Spleen (tissue), 11 donors: ENCODE measurements around the gene ANKRD12. TPM values are rescaled to one million over a fixed set of nuclear protein-coding genes. Genes with fewer than 3 reads are reported as not detected.

Experiments
- DNase-seq: peaks from one replicate; pipeline ENCODE4 v3.0.0-alpha.2; 2020
- H3K27ac ChIP-seq, 8 donors: fragments of 200-600 bp; sonication (generic) in 7 of 8; 1 replicate in 4 of 8; 2 replicates in 4 of 8; pipeline versions ENCODE4 v1.5.0 to v1.8.0; 2016 to 2021; ENCODE audit warnings: inconsistent platforms in 4 of 8, mild to moderate bottlenecking in 4 of 8, moderate library complexity in 1 of 8
- H3K27me3 ChIP-seq, 7 donors: fragments of 200-600 bp; sonication (generic) in 6 of 7; replicated peaks in 1 of 7; 1 replicate in 4 of 7; 2 replicates in 3 of 7; pipeline versions ENCODE4 v1.5.0 to v1.8.0; 2016 to 2021; ENCODE audit warnings: inconsistent platforms in 3 of 7, mild to moderate bottlenecking in 1 of 7
- H3K36me3 ChIP-seq, 6 donors: fragments of 200-600 bp; sonication (generic) in 5 of 6; 1 replicate in 4 of 6; 2 replicates in 2 of 6; pipeline versions ENCODE4 v1.5.0 to v1.8.0; 2016 to 2021; ENCODE audit warnings: inconsistent platforms in 2 of 6
- H3K4me1 ChIP-seq, 6 donors: fragments of 200-600 bp; sonication (generic) in 5 of 6; 1 replicate in 3 of 6; 2 replicates in 3 of 6; pipeline versions ENCODE4 v1.5.0 to v1.8.0; 2016 to 2021; ENCODE audit warnings: inconsistent platforms in 3 of 6
- H3K4me3 ChIP-seq, 8 donors: fragments of 200-600 bp; sonication (generic) in 7 of 8; 1 replicate in 4 of 8; 2 replicates in 4 of 8; pipeline versions ENCODE4 v1.5.0 to v1.8.0; 2016 to 2021; ENCODE audit warnings: inconsistent platforms in 4 of 8, mild to moderate bottlenecking in 4 of 8, moderate library complexity in 2 of 8
- H3K9me3 ChIP-seq, 8 donors: fragments of 200-600 bp; sonication (generic) in 7 of 8; 1 replicate in 4 of 8; 2 replicates in 4 of 8; pipeline versions ENCODE4 v1.5.0 to v1.8.0; 2016 to 2021; ENCODE audit warnings: inconsistent platforms in 4 of 8
- POLR2A ChIP-seq, 3 donors: fragments of 450-650 bp; IDR thresholded peaks; one replicate each; pipeline ENCODE4 v1.5.1; 2017; ENCODE audit warnings: antibody characterized with exemption in 3 of 3, mild to moderate bottlenecking in 1 of 3
- POLR2AphosphoS5 ChIP-seq, 3 donors: sonication (generic); formaldehyde crosslinking; IDR thresholded peaks; one replicate each; pipeline ENCODE4 v1.5.1; 2017; ENCODE audit warnings: antibody characterized with exemption in 3 of 3
- WGBS, 5 donors: extraction: QIAGEN DNeasy Blood & Tissue Kit in 3 of 5; methylation state at CpG; one replicate each; pipeline versions ENCODE4 v1.1.5 to v1.1.7; 2013 to 2018; 5-methylcytosine and 5-hydroxymethylcytosine counted together
- intact Hi-C: fragments of 100-400 bp; cut with DNase I; formaldehyde crosslinking; loops from one replicate; pipeline ENCODE4 v1.15.0; 2023; ENCODE audit warnings: low total_unique reads
- polyA plus RNA-seq, 3 donors: library from polyadenylated mRNA; stranded (reverse); fragments of 200-250 nt; gene quantifications; one replicate each; pipeline ENCODE4 v1.2.1, GENCODE V29; 2013
- total RNA-seq, 7 donors: library from RNA; depleted of rRNA in 3 of 7; stranded (reverse); fragments of >200 nt in 3 of 7; fragmentation: NEBNext Ultra II Directional in 4 of 7; extraction: Animal tissue kit (Norgen Biotek cat#: 25700) in 4 of 7; gene quantifications; one replicate each; pipeline versions ENCODE4 v1.1.0 to v1.2.1, GENCODE V29; 2016 to 2021
- TF ChIP-seq, protein P1 (sequence below), 11 experiments: fragments of 200-600 bp in 7 of 11; fragments of 450-650 bp in 4 of 11; sonication (generic) in 4 of 11; IDR thresholded peaks in 8 of 11; conservative IDR thresholded peaks in 3 of 11; 1 replicate in 7 of 11; 2 replicates in 4 of 11; pipeline versions ENCODE4 v1.4.0 to v1.8.0; 2016 to 2021; ENCODE audit warnings: antibody characterized with exemption in 11 of 11, inconsistent platforms in 4 of 11, mild to moderate bottlenecking in 1 of 11
- donor health status: healthy with polysubstance abuse.
- donor health status: DM: no; HTN: no; CAD: no; lungs with moderate emphysema.
- donor health status: DM: no; HTN: no; CAD: no.
- donor health status: Bipolar disorder and iron deficiency.
- donor health status: healthy.
- donor health status: DM: no; HTN: no; CAD: no.
- donor health status: DM: yes; HTN: yes; CAD: no.

ANKRD12 gene
- total and polyA plus RNA-seq, 10 donors: 7.6 to 122 (median 84.4) TPM

DNA sequence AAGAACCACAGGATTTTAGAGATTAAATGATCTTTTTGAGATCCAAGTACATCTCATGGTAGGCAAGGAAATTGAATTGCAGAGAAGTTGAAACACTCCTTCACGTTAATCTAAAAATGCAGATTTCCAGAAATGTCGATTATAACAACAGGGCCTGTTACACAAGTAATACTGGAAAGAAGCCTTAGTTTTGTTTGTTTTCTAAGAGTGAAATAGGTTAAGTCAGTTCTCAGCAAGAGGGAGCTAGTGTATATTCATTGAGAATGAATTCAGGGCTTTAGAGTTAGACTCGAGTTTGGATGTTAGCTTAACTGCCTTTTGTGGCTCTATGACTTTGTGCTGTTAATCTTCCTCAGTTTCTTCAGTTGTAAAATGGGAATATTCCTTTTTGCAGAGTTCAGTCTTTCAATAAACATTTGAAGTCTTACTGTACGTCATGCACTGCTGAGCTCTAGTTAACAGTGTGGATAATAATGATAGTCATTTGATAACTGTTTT lies 33.2 kb upstream of the ANKRD12 start:
- WGBS, 5 donors: 0 to 2% (median 1%) methylated on average over 4 of the region's 4 CpGs
- no peaks in the 10 kb centered on the region for H3K9me3 ChIP-seq
- peak overlapping the region; percentile 92 to 98 (median 97) for H3K27ac ChIP-seq
- intact Hi-C loops: loop anchor here (5.0 kb wide), 1 partner anchor 34 kb away; the partner anchor contains the start of gene ANKRD12
- no peaks in the 10 kb centered on the region for H3K27me3 ChIP-seq
- H3K4me3 ChIP-seq: peak overlapping the region; percentile 65 to 78 (median 72)
- H3K4me1 ChIP-seq: peaks cover 44 to 72% (median 60%) of the 10 kb centered on the region in 6 donors
- DNase-seq: no peak
- TF ChIP-seq, protein P1, sequence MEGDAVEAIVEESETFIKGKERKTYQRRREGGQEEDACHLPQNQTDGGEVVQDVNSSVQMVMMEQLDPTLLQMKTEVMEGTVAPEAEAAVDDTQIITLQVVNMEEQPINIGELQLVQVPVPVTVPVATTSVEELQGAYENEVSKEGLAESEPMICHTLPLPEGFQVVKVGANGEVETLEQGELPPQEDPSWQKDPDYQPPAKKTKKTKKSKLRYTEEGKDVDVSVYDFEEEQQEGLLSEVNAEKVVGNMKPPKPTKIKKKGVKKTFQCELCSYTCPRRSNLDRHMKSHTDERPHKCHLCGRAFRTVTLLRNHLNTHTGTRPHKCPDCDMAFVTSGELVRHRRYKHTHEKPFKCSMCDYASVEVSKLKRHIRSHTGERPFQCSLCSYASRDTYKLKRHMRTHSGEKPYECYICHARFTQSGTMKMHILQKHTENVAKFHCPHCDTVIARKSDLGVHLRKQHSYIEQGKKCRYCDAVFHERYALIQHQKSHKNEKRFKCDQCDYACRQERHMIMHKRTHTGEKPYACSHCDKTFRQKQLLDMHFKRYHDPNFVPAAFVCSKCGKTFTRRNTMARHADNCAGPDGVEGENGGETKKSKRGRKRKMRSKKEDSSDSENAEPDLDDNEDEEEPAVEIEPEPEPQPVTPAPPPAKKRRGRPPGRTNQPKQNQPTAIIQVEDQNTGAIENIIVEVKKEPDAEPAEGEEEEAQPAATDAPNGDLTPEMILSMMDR (IDR thresholded peaks at IDR 0.05 in 8 of 11, conservative IDR thresholded peaks at IDR 0.05 in 3 of 11): peak in 1 of 11 experiments; percentile 26
- TF ChIP-seq POLR2AphosphoS5 (IDR thresholded peaks at IDR 0.05): no peak
- no peaks in the 10 kb centered on the region for H3K36me3 ChIP-seq

DNA sequence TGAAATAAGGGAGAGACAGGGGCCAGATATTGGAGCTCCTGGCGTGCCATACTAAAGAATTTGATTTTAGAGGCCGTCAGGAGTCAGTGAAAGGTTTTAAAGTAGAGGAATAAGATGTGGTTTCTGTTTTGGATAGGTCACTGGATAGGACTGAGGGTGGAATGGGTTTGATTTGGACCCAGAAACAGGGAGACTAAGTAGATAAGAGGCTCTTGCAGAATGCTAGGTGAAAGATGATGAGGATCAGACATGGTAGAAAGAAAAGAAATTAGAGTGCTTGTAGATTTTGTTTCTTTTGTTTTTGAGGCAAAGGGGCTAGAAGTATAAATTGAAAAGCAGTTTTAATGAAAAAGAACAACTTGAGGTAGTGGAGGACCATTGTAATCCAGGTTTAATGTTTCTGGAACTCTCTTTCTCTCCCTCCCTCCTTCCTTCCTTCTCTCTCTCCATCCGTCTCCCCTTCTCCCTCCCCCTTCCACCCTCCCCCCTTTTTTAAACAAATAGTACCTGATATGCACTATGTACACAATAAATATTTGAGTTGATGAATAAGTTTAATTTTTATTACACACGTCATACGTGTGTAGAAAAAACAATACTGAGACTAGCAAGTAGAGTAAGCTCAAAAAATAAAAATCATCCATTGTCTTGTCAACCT lies 32.2 kb upstream of the ANKRD12 start:
- DNase-seq: no peak
- H3K36me3 ChIP-seq: no peaks in the 10 kb centered on the region
- H3K9me3 ChIP-seq: no peaks in the 10 kb centered on the region
- H3K27ac ChIP-seq: peak overlapping the region; percentile 1 to 98 (median 96)
- intact Hi-C loops: loop anchor here (5.0 kb wide), 1 partner anchor 33 kb away; the partner anchor contains the start of gene ANKRD12
- H3K4me1 ChIP-seq: peaks cover 54 to 82% (median 69%) of the 10 kb centered on the region in 6 donors
- TF ChIP-seq POLR2A (IDR thresholded peaks at IDR 0.05) (no peak), POLR2AphosphoS5 (IDR thresholded peaks at IDR 0.05) (no peak)
- TF ChIP-seq, protein P1 (IDR thresholded peaks at IDR 0.05 in 8 of 11, conservative IDR thresholded peaks at IDR 0.05 in 3 of 11): no peak
- H3K4me3 ChIP-seq: peak overlapping the region; percentile 65 to 78 (median 72)
- WGBS, 5 donors: 16 to 29% (median 21%) methylated on average over 5 of the region's 5 CpGs
- H3K27me3 ChIP-seq: no peaks in the 10 kb centered on the region

DNA sequence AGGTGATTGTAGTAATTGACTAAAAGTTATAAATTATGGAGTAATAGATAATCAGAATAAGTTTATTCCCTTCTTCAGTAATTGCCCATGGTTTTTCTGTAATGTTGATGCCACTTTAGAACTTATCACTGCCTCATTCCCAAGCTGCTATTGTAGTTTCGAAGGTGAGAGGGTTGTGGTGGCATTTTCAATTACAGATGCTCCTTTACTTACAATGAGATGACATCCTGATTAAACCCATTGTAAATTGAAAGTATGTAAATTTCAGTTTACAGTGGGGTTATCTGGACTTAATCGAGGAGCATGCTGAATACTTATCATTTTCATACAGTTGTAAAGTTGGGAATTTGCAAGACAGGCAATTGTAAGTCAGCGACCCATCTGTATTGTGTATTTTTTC lies 31.2 kb upstream of the ANKRD12 start:
- WGBS, 5 donors: 51 to 66% (median 63%) methylated on average over 3 of the region's 3 CpGs
- TF ChIP-seq, protein P1 (IDR thresholded peaks at IDR 0.05 in 8 of 11, conservative IDR thresholded peaks at IDR 0.05 in 3 of 11): no peak
- TF ChIP-seq POLR2AphosphoS5 (IDR thresholded peaks at IDR 0.05): no peak
- no peak for TF ChIP-seq POLR2A (IDR thresholded peaks at IDR 0.05)
- H3K9me3 ChIP-seq: no peaks in the 10 kb centered on the region
- H3K4me1 ChIP-seq: peaks cover 61 to 91% (median 80%) of the 10 kb centered on the region in 6 donors
- intact Hi-C loops: no loop called here
- H3K27me3 ChIP-seq: no peaks in the 10 kb centered on the region
- H3K4me3 ChIP-seq: peak overlapping the region in 5 of 8 donors; percentile 1 to 78 (median 72)
- no peak for DNase-seq
- peak overlapping the region in 5 of 8 donors; percentile 5 to 97 (median 95) for H3K27ac ChIP-seq
- H3K36me3 ChIP-seq: no peaks in the 10 kb centered on the region

DNA sequence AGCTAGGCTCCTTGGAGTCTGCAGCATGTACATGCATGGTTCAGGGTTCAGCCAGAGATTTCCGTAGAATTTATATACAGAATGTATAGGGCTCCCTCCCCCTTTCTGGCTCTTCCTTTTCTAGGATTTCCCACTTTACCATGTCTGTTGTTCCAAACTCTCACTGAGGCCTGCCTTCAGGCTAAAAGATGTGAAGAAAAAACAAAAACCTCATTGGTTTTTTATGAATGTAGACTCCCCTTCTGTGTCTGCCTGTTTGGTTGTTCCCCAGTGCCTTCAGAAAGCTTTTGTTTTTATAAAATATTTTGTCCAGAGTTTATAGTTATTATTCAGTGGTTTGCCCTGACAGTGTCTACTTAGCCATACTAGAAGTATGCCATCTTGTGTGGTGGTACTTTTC lies 30.5 kb upstream of the ANKRD12 start:
- WGBS, 5 donors: 69 to 80% (median 76%) methylated on average over 1 of the region's 1 CpG
- Histone ChIP-seq H3K4me1 (peaks cover 61 to 91% (median 84%) of the 10 kb centered on the region in 6 donors), H3K9me3 (no peaks in the 10 kb centered on the region), H3K4me3 (peak overlapping the region in 2 of 8 donors; percentile 74 to 78), H3K27ac (peak overlapping the region in 5 of 8 donors; percentile 9 to 97 (median 95)), H3K36me3 (no peaks in the 10 kb centered on the region), H3K27me3 (no peaks in the 10 kb centered on the region)
- no peak for DNase-seq
- TF ChIP-seq, protein P1 (IDR thresholded peaks at IDR 0.05 in 8 of 11, conservative IDR thresholded peaks at IDR 0.05 in 3 of 11): no peak
- no peak for TF ChIP-seq POLR2A (IDR thresholded peaks at IDR 0.05)
- no peak for TF ChIP-seq POLR2AphosphoS5 (IDR thresholded peaks at IDR 0.05)
- intact Hi-C loops: no loop called here
